Vagina (tissue), 2 donors: ENCODE data around the gene RFTN1. TPM values are rescaled to one million over a fixed set of nuclear protein-coding genes. Genes with fewer than 3 reads are reported as not detected.

Source experiments
- DNase-seq, 2 donors: peaks; one replicate each; pipeline ENCODE4 v3.0.0-alpha.2; 2017; ENCODE audit errors: extremely low spot score in 2 of 2
- H3K27ac ChIP-seq: fragments of 200-600 bp; sonication (generic); one replicate; pipeline ENCODE4 v1.5.1; 2019
- H3K27me3 ChIP-seq: fragments of 200-600 bp; sonication (generic); one replicate; pipeline ENCODE4 v1.5.1; 2019
- H3K36me3 ChIP-seq, 2 donors: fragments of 200-600 bp; sonication (generic); one replicate each; pipeline ENCODE4 v1.5.1; 2017 to 2019
- H3K4me1 ChIP-seq: fragments of 200-600 bp; sonication (generic); one replicate; pipeline ENCODE4 v1.5.1; 2019
- H3K4me3 ChIP-seq, 2 donors: fragments of 200-600 bp; sonication (generic); 1 replicate in 1 of 2; 2 replicates in 1 of 2; pipeline ENCODE4 v1.5.1; 2016 to 2019
- H3K9me3 ChIP-seq: fragments of 200-600 bp; sonication (generic); one replicate; pipeline ENCODE4 v1.5.1; 2019
- CTCF ChIP-seq, 3 experiments: fragments of 450-650 bp in 2 of 3; fragments of 200-600 bp in 1 of 3; sonication (generic) in 1 of 3; IDR thresholded peaks; one replicate each; pipeline ENCODE4 v1.5.1; 2017 to 2019; ENCODE audit warnings: antibody characterized with exemption in 3 of 3, mild to moderate bottlenecking in 2 of 3, moderate library complexity in 2 of 3
- POLR2A ChIP-seq, 2 donors: fragments of 450-650 bp; IDR thresholded peaks; one replicate each; pipeline ENCODE4 v1.6.1; 2017; ENCODE audit warnings: antibody characterized with exemption in 2 of 2, mild to moderate bottlenecking in 2 of 2, moderate library complexity in 2 of 2
- POLR2AphosphoS5 ChIP-seq, 2 donors: sonication (generic); formaldehyde crosslinking; IDR thresholded peaks; one replicate each; pipeline ENCODE4 v1.9.0; 2017; ENCODE audit warnings: antibody characterized with exemption in 2 of 2, mild to moderate bottlenecking in 2 of 2, low read depth in 1 of 2; ENCODE audit not compliant: insufficient read depth in 1 of 2
- intact Hi-C: fragments of 100-400 bp; cut with DNase I; formaldehyde crosslinking; loops from one replicate; pipeline ENCODE4 v1.15.1; 2023
- total RNA-seq: library from RNA; depleted of rRNA; stranded (reverse); fragments of >200 nt; gene quantifications from one replicate; pipeline ENCODE4 v1.2.3, GENCODE V29; 2016

The RFTN1 gene
- total RNA-seq, 1 donor from 2014 or later = 47.4 TPM

GRCh38 chr3:16325850-16326249 is 187.6 kb downstream of the RFTN1 start:
- no peaks in the 10 kb centered on the region for H3K4me1 ChIP-seq
- H3K4me3 ChIP-seq = no peak overlapping the region
- no peaks in the 10 kb centered on the region for H3K9me3 ChIP-seq
- H3K27me3 ChIP-seq = no peaks in the 10 kb centered on the region
- no peak for DNase-seq
- TF ChIP-seq CTCF (IDR thresholded peaks at IDR 0.05) = no peak
- TF ChIP-seq POLR2A (IDR thresholded peaks at IDR 0.05) = no peak
- TF ChIP-seq POLR2AphosphoS5 (IDR thresholded peaks at IDR 0.05; ENCODE audit: insufficient read depth in 1 of 2, low read depth in 1 of 2) = no peak
- H3K36me3 ChIP-seq = peaks cover 0 to 5% of the 10 kb centered on the region in 2 donors
- intact Hi-C loops = no loop called here
- no peak overlapping the region for H3K27ac ChIP-seq

DNA sequence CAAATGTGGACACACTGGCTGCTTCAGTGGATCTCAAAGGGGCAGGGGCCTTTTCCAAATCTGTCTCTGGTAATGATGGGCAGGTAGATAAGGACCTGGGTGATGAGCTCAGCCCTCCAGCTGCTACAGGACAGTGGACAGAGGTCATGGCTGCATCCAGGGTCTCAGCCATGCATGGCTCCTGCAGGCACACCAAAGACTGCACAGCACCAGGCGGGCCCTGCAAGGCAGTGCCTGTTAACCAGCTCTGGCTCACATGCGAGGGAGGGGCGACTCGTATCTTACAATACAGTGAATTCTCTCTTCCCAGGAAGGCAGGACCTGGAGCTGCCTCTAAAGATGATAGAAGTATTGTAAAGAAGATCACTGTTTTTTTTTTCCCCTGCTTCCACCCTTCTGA is 189.8 kb downstream of the RFTN1 start:
- no peaks in the 10 kb centered on the region for H3K27me3 ChIP-seq
- no peak overlapping the region for H3K27ac ChIP-seq
- H3K36me3 ChIP-seq = peaks cover 0 to 12% of the 10 kb centered on the region in 2 donors
- intact Hi-C loops = no loop called here
- DNase-seq = no peak
- peaks cover 3% of the 10 kb centered on the region for H3K4me1 ChIP-seq
- H3K4me3 ChIP-seq = no peak overlapping the region
- TF ChIP-seq POLR2A (IDR thresholded peaks at IDR 0.05) (no peak), CTCF (IDR thresholded peaks at IDR 0.05) (no peak), POLR2AphosphoS5 (IDR thresholded peaks at IDR 0.05; ENCODE audit: insufficient read depth in 1 of 2, low read depth in 1 of 2) (no peak)
- H3K9me3 ChIP-seq = no peaks in the 10 kb centered on the region

- intact Hi-C loops = no loop called here
- H3K27ac ChIP-seq = no peak overlapping the region
These were observed 191.3 kb downstream of the RFTN1 start for GRCh38 chr3:16322189-16322588.

GRCh38 chr3:16320711-16321110 is 192.8 kb downstream of the RFTN1 start:
- Histone ChIP-seq H3K4me1 (peaks cover 17% of the 10 kb centered on the region), H3K36me3 (peaks cover 0 to 26% of the 10 kb centered on the region in 2 donors), H3K9me3 (no peaks in the 10 kb centered on the region), H3K27ac (no peak overlapping the region), H3K4me3 (no peak overlapping the region), H3K27me3 (no peaks in the 10 kb centered on the region)
- TF ChIP-seq CTCF (IDR thresholded peaks at IDR 0.05) = no peak
- no peak for TF ChIP-seq POLR2AphosphoS5 (IDR thresholded peaks at IDR 0.05; ENCODE audit: insufficient read depth in 1 of 2, low read depth in 1 of 2)
- TF ChIP-seq POLR2A (IDR thresholded peaks at IDR 0.05) = no peak
- intact Hi-C loops = no loop called here
- DNase-seq = no peak

More at GRCh38 chr3:16322189-16322588, 191.3 kb downstream of the RFTN1 start:
- H3K4me3 ChIP-seq = no peak overlapping the region
- peaks cover 17% of the 10 kb centered on the region for H3K4me1 ChIP-seq
- no peaks in the 10 kb centered on the region for H3K9me3 ChIP-seq
- H3K36me3 ChIP-seq = peaks cover 0 to 12% of the 10 kb centered on the region in 2 donors
- DNase-seq = no peak
- no peaks in the 10 kb centered on the region for H3K27me3 ChIP-seq
- TF ChIP-seq CTCF (IDR thresholded peaks at IDR 0.05) = no peak
- no peak for TF ChIP-seq POLR2AphosphoS5 (IDR thresholded peaks at IDR 0.05; ENCODE audit: insufficient read depth in 1 of 2, low read depth in 1 of 2)
- TF ChIP-seq POLR2A (IDR thresholded peaks at IDR 0.05) = no peak

GRCh38 chr3:16319723-16320122 is 193.8 kb downstream of the RFTN1 start:
- Histone ChIP-seq H3K27me3 (no peaks in the 10 kb centered on the region), H3K4me1 (peaks cover 17% of the 10 kb centered on the region), H3K9me3 (no peaks in the 10 kb centered on the region), H3K4me3 (no peak overlapping the region), H3K27ac (no peak overlapping the region), H3K36me3 (peaks cover 0 to 26% of the 10 kb centered on the region in 2 donors)
- intact Hi-C loops = loop anchor here (10.0 kb wide), 1 partner anchor 195 kb away; the partner anchor contains the start of gene RFTN1
- DNase-seq = no peak
- TF ChIP-seq POLR2AphosphoS5 (IDR thresholded peaks at IDR 0.05; ENCODE audit: insufficient read depth in 1 of 2, low read depth in 1 of 2) = no peak
- no peak for TF ChIP-seq POLR2A (IDR thresholded peaks at IDR 0.05)
- TF ChIP-seq CTCF (IDR thresholded peaks at IDR 0.05) = no peak
